HL-60 (cell line): ENCODE measurements around the gene CDC6.

Experiments used
- DNase-seq, 2 experiments: peaks; one replicate each; pipeline ENCODE4 v3.0.0-alpha.2; 2010 to 2020; ENCODE audit warnings: low read depth in 1 of 2, low spot score in 1 of 2
- H3K27ac ChIP-seq: fragments of 250-450 bp; sonication (Bioruptor Pico); replicated peaks from 2 replicates; pipeline ENCODE4 v1.5.1; 2020; ENCODE audit warnings: mild to moderate bottlenecking, moderate library complexity
- H3K27me3 ChIP-seq: fragments of 250-450 bp; sonication (Bioruptor Pico); 2 replicates; pipeline ENCODE4 v1.5.1; 2021; ENCODE audit warnings: mild to moderate bottlenecking, moderate library complexity; ENCODE audit not compliant: insufficient read depth, poor library complexity, severe bottlenecking
- H3K4me3 ChIP-seq: replicated peaks from 2 replicates; pipeline ENCODE4 v1.5.1; 2011; ENCODE audit warnings: mild to moderate bottlenecking, control low read depth, low read length; ENCODE audit not compliant: insufficient read depth
- GABPA ChIP-seq: IDR thresholded peaks from 2 replicates; pipeline ENCODE4 v1.6.1; 2012; ENCODE audit warnings: low read depth
- POLR2AphosphoS5 ChIP-seq: IDR thresholded peaks from 2 replicates; pipeline ENCODE4 v1.6.1; 2012; ENCODE audit warnings: low read depth
- SPI1 ChIP-seq: IDR thresholded peaks from 2 replicates; pipeline ENCODE4 v1.6.1; 2012; ENCODE audit warnings: low read depth, mild to moderate bottlenecking, borderline replicate concordance
- long read RNA-seq: library from polyadenylated mRNA; unstranded; transcript quantifications from one replicate; pipeline ENCODE4 v2.0.0, GENCODE V29; 2020
- TF ChIP-seq, protein P1 (sequence below): IDR thresholded peaks from one replicate; pipeline ENCODE4 v1.5.1; 2011; ENCODE audit warnings: low read length, control low read depth, inconsistent platforms; ENCODE audit not compliant: insufficient read depth
- TF ChIP-seq, protein P2 (sequence below): IDR thresholded peaks from 2 replicates; pipeline ENCODE4 v1.6.1; 2012; ENCODE audit warnings: low read depth; ENCODE audit not compliant: insufficient replicate concordance

The CDC6 gene
- long read RNA-seq, full-length matches to known transcripts: 405 of 465 reads
- long read RNA-seq, partial matches to known transcripts: 17 of 465 reads
- long read RNA-seq, other reads (novel, unspliced or antisense): 43 of 465 reads

GRCh38 chr17:40287494-40288369 lies at the start of gene CDC6:
CDC6 (plus strand) TSS chr17:40287879; CDS start chr17:40289421, 1,542 bp downstream.
- Histone ChIP-seq H3K27ac (peak within 1 kb of the TSS; percentile 91), H3K27me3 (no peaks in the 10 kb centered on the region)
- DNase-seq: peak; percentile 96 to 100

DNA sequence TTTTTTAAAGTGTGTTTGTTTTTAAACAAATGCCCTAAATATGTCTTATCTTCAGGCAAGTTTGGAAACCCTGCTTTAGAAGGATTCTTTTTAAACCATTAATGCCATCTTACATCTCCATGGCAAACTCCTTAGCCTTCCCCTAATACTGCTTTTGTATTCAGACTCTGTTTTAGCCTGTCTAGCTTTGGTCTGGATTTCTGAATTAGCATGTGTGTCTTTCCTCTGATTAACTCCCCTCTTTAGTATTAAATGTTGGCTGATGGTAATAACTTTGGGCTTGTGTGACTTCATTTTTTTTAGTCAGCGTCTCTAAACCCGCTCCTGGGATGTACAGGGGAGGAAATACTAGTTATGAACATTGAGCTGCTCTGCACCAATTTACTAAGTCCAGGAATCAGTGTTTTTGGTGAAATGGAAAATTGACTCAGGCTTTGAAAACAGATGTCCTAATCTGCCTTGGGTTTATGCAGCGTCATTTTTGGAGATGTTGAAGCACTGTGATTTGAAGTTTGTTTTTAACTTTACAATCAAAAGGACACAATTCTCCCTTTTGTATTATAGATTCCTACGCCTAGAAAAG lies 46.3 kb upstream of the CDC6 start:
- DNase-seq: no peak
- TF ChIP-seq POLR2AphosphoS5 (no peak), SPI1 (no peak), GABPA (no peak)
- TF ChIP-seq, protein P1, sequence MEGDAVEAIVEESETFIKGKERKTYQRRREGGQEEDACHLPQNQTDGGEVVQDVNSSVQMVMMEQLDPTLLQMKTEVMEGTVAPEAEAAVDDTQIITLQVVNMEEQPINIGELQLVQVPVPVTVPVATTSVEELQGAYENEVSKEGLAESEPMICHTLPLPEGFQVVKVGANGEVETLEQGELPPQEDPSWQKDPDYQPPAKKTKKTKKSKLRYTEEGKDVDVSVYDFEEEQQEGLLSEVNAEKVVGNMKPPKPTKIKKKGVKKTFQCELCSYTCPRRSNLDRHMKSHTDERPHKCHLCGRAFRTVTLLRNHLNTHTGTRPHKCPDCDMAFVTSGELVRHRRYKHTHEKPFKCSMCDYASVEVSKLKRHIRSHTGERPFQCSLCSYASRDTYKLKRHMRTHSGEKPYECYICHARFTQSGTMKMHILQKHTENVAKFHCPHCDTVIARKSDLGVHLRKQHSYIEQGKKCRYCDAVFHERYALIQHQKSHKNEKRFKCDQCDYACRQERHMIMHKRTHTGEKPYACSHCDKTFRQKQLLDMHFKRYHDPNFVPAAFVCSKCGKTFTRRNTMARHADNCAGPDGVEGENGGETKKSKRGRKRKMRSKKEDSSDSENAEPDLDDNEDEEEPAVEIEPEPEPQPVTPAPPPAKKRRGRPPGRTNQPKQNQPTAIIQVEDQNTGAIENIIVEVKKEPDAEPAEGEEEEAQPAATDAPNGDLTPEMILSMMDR: no peak
- TF ChIP-seq, protein P2, sequence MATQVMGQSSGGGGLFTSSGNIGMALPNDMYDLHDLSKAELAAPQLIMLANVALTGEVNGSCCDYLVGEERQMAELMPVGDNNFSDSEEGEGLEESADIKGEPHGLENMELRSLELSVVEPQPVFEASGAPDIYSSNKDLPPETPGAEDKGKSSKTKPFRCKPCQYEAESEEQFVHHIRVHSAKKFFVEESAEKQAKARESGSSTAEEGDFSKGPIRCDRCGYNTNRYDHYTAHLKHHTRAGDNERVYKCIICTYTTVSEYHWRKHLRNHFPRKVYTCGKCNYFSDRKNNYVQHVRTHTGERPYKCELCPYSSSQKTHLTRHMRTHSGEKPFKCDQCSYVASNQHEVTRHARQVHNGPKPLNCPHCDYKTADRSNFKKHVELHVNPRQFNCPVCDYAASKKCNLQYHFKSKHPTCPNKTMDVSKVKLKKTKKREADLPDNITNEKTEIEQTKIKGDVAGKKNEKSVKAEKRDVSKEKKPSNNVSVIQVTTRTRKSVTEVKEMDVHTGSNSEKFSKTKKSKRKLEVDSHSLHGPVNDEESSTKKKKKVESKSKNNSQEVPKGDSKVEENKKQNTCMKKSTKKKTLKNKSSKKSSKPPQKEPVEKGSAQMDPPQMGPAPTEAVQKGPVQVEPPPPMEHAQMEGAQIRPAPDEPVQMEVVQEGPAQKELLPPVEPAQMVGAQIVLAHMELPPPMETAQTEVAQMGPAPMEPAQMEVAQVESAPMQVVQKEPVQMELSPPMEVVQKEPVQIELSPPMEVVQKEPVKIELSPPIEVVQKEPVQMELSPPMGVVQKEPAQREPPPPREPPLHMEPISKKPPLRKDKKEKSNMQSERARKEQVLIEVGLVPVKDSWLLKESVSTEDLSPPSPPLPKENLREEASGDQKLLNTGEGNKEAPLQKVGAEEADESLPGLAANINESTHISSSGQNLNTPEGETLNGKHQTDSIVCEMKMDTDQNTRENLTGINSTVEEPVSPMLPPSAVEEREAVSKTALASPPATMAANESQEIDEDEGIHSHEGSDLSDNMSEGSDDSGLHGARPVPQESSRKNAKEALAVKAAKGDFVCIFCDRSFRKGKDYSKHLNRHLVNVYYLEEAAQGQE: no peak
- no peaks in the 10 kb centered on the region for H3K27me3 ChIP-seq
- no peak overlapping the region for H3K4me3 ChIP-seq
- H3K27ac ChIP-seq: no peak overlapping the region

More at GRCh38 chr17:40287494-40288369, at the start of gene CDC6:
- peak within 1 kb of the TSS; percentile 88 for H3K4me3 ChIP-seq
- TF ChIP-seq GABPA (no peak; the same call in 1 of the 2 replicates), SPI1 (no peak; the same call in 1 of the 2 replicates), POLR2AphosphoS5 (peak; percentile 97)
- TF ChIP-seq, protein P1: no peak
- TF ChIP-seq, protein P2: peak; percentile 71

GRCh38 chr17:40242774-40243173 lies 44.9 kb upstream of the CDC6 start:
- Histone ChIP-seq H3K27me3 (no peaks in the 10 kb centered on the region), H3K27ac (no peak overlapping the region), H3K4me3 (no peak overlapping the region)
- TF ChIP-seq, protein P1: no peak
- TF ChIP-seq, protein P2: no peak
- TF ChIP-seq SPI1: no peak
- TF ChIP-seq GABPA: no peak
- TF ChIP-seq POLR2AphosphoS5: no peak
- DNase-seq: no peak
